Measurements from ENCODE around the gene PRKD3. TPM values are rescaled to one million over a fixed set of nuclear protein-coding genes. Genes with fewer than 3 reads are reported as not detected.

The PRKD3 gene
- 10 to 100 TPM in 1 of 2 experiments, 1 to 10 TPM in 1; 9.3 to 13.4 TPM for total RNA-seq

- peaks cover 21% of the 10 kb centered on the region for H3K4me1 Mint-ChIP-seq
- H3K9me3 Mint-ChIP-seq, result no peaks in the 10 kb centered on the region
- CTCF ChIA-PET, result interaction anchor here (0.5 to 1.4 kb wide), 3 partner anchors 11 to 53 kb away, joined by 3 to 5 read pairs (median 3); no protein-coding TSS in a partner anchor
- H3K27me3 Mint-ChIP-seq, result peaks cover 47% of the 10 kb centered on the region
- H3K36me3 Mint-ChIP-seq (ENCODE audit: low read depth), result peaks cover 3% of the 10 kb centered on the region
- peak within 1 kb of the TSS; percentile 91 for H3K4me3 Mint-ChIP-seq
- POLR2A ChIA-PET, result no interaction called here
- peak within 1 kb of the TSS; percentile 90 for H3K27ac Mint-ChIP-seq
- DNase-seq, result peak; percentile 48
Measured at GRCh38 chr2:37324786-37325624, at the start of gene PRKD3. Gene PRKD3 (minus strand): TSS chr2:37324833. CDS start chr2:37316524, 8,309 bp downstream.

GRCh38 chr2:37372000-37372399 is 47.4 kb upstream of the PRKD3 start:
- peaks cover 73% of the 10 kb centered on the region for H3K27me3 Mint-ChIP-seq

GRCh38 chr2:37370666-37371065 is 46.0 kb upstream of the PRKD3 start:
- ChIA-PET POLR2A (no interaction called here), CTCF (no interaction called here)
- Mint-ChIP-seq H3K27me3 (peaks cover 72% of the 10 kb centered on the region), H3K4me3 (no peak overlapping the region), H3K4me1 (peaks cover 7% of the 10 kb centered on the region), H3K36me3 (ENCODE audit: low read depth) (no peaks in the 10 kb centered on the region), H3K9me3 (no peaks in the 10 kb centered on the region), H3K27ac (no peak overlapping the region)
- DNase-seq, result no peak

More at GRCh38 chr2:37372000-37372399, 47.4 kb upstream of the PRKD3 start:
- POLR2A ChIA-PET, result no interaction called here
- H3K27ac Mint-ChIP-seq, result no peak overlapping the region
- no peak overlapping the region for H3K4me3 Mint-ChIP-seq
- no peaks in the 10 kb centered on the region for H3K9me3 Mint-ChIP-seq
- peaks cover 20% of the 10 kb centered on the region for H3K4me1 Mint-ChIP-seq
- DNase-seq, result no peak
- CTCF ChIA-PET, result interaction anchor here (0.6 to 0.7 kb wide), 3 partner anchors 62 to 462 kb away, joined by 3 read pairs; no protein-coding TSS in a partner anchor
- H3K36me3 Mint-ChIP-seq (ENCODE audit: low read depth), result no peaks in the 10 kb centered on the region

GRCh38 chr2:37367984-37368383 is 43.4 kb upstream of the PRKD3 start:
- H3K27ac Mint-ChIP-seq, result no peak overlapping the region
- CTCF ChIA-PET, result interaction anchor here (0.6 to 1.9 kb wide), 5 partner anchors 9 to 14 kb away, joined by 3 to 6 read pairs (median 4); no protein-coding TSS in a partner anchor
- DNase-seq, result no peak

GRCh38 chr2:37367310-37367709 is 42.7 kb upstream of the PRKD3 start:
- H3K27ac Mint-ChIP-seq, result no peak overlapping the region
- DNase-seq, result no peak
- peaks cover 55% of the 10 kb centered on the region for H3K27me3 Mint-ChIP-seq
- ChIA-PET POLR2A (interaction anchor here (0.6 kb wide), 1 partner anchor 1143 kb away, joined by 5 read pairs; no protein-coding TSS in a partner anchor), CTCF (interaction anchor here (0.9 to 1.9 kb wide), 4 partner anchors 9 to 13 kb away, joined by 3 to 6 read pairs (median 4); no protein-coding TSS in a partner anchor)
- no peak overlapping the region for H3K4me3 Mint-ChIP-seq
- H3K4me1 Mint-ChIP-seq, result no peaks in the 10 kb centered on the region
- H3K36me3 Mint-ChIP-seq (ENCODE audit: low read depth), result no peaks in the 10 kb centered on the region
- H3K9me3 Mint-ChIP-seq, result no peaks in the 10 kb centered on the region

More at GRCh38 chr2:37367984-37368383, 43.4 kb upstream of the PRKD3 start:
- no peaks in the 10 kb centered on the region for H3K4me1 Mint-ChIP-seq
- H3K27me3 Mint-ChIP-seq, result peaks cover 55% of the 10 kb centered on the region
- no peaks in the 10 kb centered on the region for H3K36me3 Mint-ChIP-seq (ENCODE audit: low read depth)
- no peak overlapping the region for H3K4me3 Mint-ChIP-seq
- H3K9me3 Mint-ChIP-seq, result no peaks in the 10 kb centered on the region
- POLR2A ChIA-PET, result no interaction called here

- peaks cover 55% of the 10 kb centered on the region for H3K27me3 Mint-ChIP-seq
- no peak overlapping the region for H3K27ac Mint-ChIP-seq
- CTCF ChIA-PET, result interaction anchor here (0.9 to 1.9 kb wide), 2 partner anchors 9 to 13 kb away, joined by 3 to 6 read pairs; no protein-coding TSS in a partner anchor
- no peaks in the 10 kb centered on the region for H3K4me1 Mint-ChIP-seq
- no peak for DNase-seq
- POLR2A ChIA-PET, result no interaction called here
- no peak overlapping the region for H3K4me3 Mint-ChIP-seq
- H3K9me3 Mint-ChIP-seq, result no peaks in the 10 kb centered on the region
- H3K36me3 Mint-ChIP-seq (ENCODE audit: low read depth), result no peaks in the 10 kb centered on the region
Measured at GRCh38 chr2:37366773-37367172, 42.1 kb upstream of the PRKD3 start.

- POLR2A ChIA-PET, result no interaction called here
- DNase-seq, result peak; percentile 18
- CTCF ChIA-PET, result no interaction called here
- H3K36me3 Mint-ChIP-seq (ENCODE audit: low read depth), result no peaks in the 10 kb centered on the region
- H3K27ac Mint-ChIP-seq, result no peak overlapping the region
- H3K9me3 Mint-ChIP-seq, result no peaks in the 10 kb centered on the region
- H3K27me3 Mint-ChIP-seq, result peaks cover 55% of the 10 kb centered on the region
- H3K4me3 Mint-ChIP-seq, result no peak overlapping the region
- no peaks in the 10 kb centered on the region for H3K4me1 Mint-ChIP-seq
Measured at GRCh38 chr2:37365669-37366068, 41.0 kb upstream of the PRKD3 start.

GRCh38 chr2:37364351-37364750 is 39.7 kb upstream of the PRKD3 start:
- H3K4me3 Mint-ChIP-seq, result no peak overlapping the region
- POLR2A ChIA-PET, result no interaction called here

GRCh38 chr2:37361994-37362698 is 37.5 kb upstream of the PRKD3 start:
- no peaks in the 10 kb centered on the region for H3K4me1 Mint-ChIP-seq
- no peaks in the 10 kb centered on the region for H3K36me3 Mint-ChIP-seq (ENCODE audit: low read depth)
- H3K27ac Mint-ChIP-seq, result no peak overlapping the region
- no peak overlapping the region for H3K4me3 Mint-ChIP-seq
- DNase-seq, result no peak
- POLR2A ChIA-PET, result no interaction called here
- peaks cover 62% of the 10 kb centered on the region for H3K27me3 Mint-ChIP-seq
- no peaks in the 10 kb centered on the region for H3K9me3 Mint-ChIP-seq
- CTCF ChIA-PET, result interaction anchor here (1.0 kb wide), 1 partner anchor 14 kb away, joined by 3 read pairs; no protein-coding TSS in a partner anchor

More at GRCh38 chr2:37364351-37364750, 39.7 kb upstream of the PRKD3 start:
- no peaks in the 10 kb centered on the region for H3K4me1 Mint-ChIP-seq
- H3K36me3 Mint-ChIP-seq (ENCODE audit: low read depth), result no peaks in the 10 kb centered on the region
- DNase-seq, result no peak
- no peaks in the 10 kb centered on the region for H3K9me3 Mint-ChIP-seq
- no peak overlapping the region for H3K27ac Mint-ChIP-seq
- CTCF ChIA-PET, result no interaction called here
- peaks cover 62% of the 10 kb centered on the region for H3K27me3 Mint-ChIP-seq

GRCh38 chr2:37361216-37361815 is 36.7 kb upstream of the PRKD3 start:
- Mint-ChIP-seq H3K4me3 (no peak overlapping the region), H3K9me3 (no peaks in the 10 kb centered on the region), H3K36me3 (ENCODE audit: low read depth) (no peaks in the 10 kb centered on the region), H3K27me3 (peaks cover 58% of the 10 kb centered on the region), H3K27ac (no peak overlapping the region), H3K4me1 (no peaks in the 10 kb centered on the region)
- CTCF ChIA-PET, result interaction anchor here (1.8 kb wide), 1 partner anchor 30 kb away, joined by 4 read pairs; no protein-coding TSS in a partner anchor
- no peak for DNase-seq
- POLR2A ChIA-PET, result no interaction called here

GRCh38 chr2:37358466-37358865 is 33.8 kb upstream of the PRKD3 start:
- CTCF ChIA-PET, result interaction anchor here (0.7 to 1.0 kb wide), 2 partner anchors 9 to 162 kb away, joined by 3 read pairs; no protein-coding TSS in a partner anchor
- no peaks in the 10 kb centered on the region for H3K36me3 Mint-ChIP-seq (ENCODE audit: low read depth)
- DNase-seq, result no peak
- no peak overlapping the region for H3K27ac Mint-ChIP-seq
- peaks cover 76% of the 10 kb centered on the region for H3K27me3 Mint-ChIP-seq
- H3K4me1 Mint-ChIP-seq, result no peaks in the 10 kb centered on the region
- H3K9me3 Mint-ChIP-seq, result no peaks in the 10 kb centered on the region
- POLR2A ChIA-PET, result no interaction called here
- no peak overlapping the region for H3K4me3 Mint-ChIP-seq

- Mint-ChIP-seq H3K27me3 (peaks cover 76% of the 10 kb centered on the region), H3K4me1 (no peaks in the 10 kb centered on the region), H3K9me3 (no peaks in the 10 kb centered on the region), H3K4me3 (no peak overlapping the region), H3K36me3 (ENCODE audit: low read depth) (no peaks in the 10 kb centered on the region), H3K27ac (no peak overlapping the region)
- ChIA-PET POLR2A (no interaction called here), CTCF (interaction anchor here (0.6 to 1.0 kb wide), 2 partner anchors 10 to 11 kb away, joined by 3 to 5 read pairs; no protein-coding TSS in a partner anchor)
- DNase-seq, result no peak
Measured at GRCh38 chr2:37357530-37357929, 32.9 kb upstream of the PRKD3 start.

Data from activated CD4-positive, alpha-beta T cell treated with anti-CD3 and anti-CD28 coated beads, Interleukin-2, amount 10 ng/mL, durations not matched to agents 7 days and 5 days (primary cell).